Measurements from ENCODE around the gene CYB561. TPM values are rescaled to one million over a fixed set of nuclear protein-coding genes. Genes with fewer than 3 reads are reported as not detected.

Gene CYB561
- total RNA-seq, 1 experiment from 2014 or later = 40.1 TPM

DNA sequence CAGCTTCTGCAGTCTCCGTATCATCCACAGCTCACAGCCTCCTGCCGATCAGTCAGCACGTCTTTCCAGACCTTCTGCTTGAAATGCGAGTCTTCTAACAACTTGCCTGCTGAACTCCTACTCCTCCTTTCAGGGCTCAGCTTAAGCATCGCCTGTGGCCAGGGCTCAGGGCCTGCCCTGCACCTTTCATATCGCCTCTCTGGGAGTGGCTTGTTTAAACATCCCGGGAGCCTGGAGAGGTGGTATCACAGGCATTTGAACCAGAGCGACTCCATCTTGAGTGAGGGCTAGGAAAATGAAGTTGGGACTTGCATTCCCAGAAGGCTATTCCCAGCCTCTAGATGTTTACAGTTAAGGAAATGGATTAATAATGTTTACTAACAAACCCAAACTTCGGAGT lies 13.9 kb upstream of the CYB561 start:
- Histone ChIP-seq H3K27ac (ENCODE audit: low read length) (no peak overlapping the region), H3K9me3 (ENCODE audit: control insufficient read depth, insufficient read depth, low read depth, low read length) (no peaks in the 10 kb centered on the region), H3K27me3 (ENCODE audit: control insufficient read depth, insufficient read depth, low read length) (no peaks in the 10 kb centered on the region), H3K4me3 (ENCODE audit: low read depth in 2 of 2, low read length in 2 of 2) (no peak overlapping the region), H3K4me1 (ENCODE audit: control insufficient read depth, insufficient read depth, low read length) (0 out of 2 replicates have a peak, but pooled peaks cover 4% of the 10 kb centered on the region), H3K36me3 (ENCODE audit: control insufficient read depth, insufficient read depth, low read length) (no peaks in the 10 kb centered on the region)
- ATAC-seq (no peak), DNase-seq (ENCODE audit: low read depth, low spot score) (no peak)
- no TSS peak for BruUV-seq (replicated peaks)
- TF ChIP-seq SIN3A (IDR thresholded peaks at IDR 0.05; ENCODE audit: borderline replicate concordance, insufficient read depth, low read depth, low read length) (no peak), TCF7L2 (IDR thresholded peaks at IDR 0.05; ENCODE audit: low read depth, low read length) (no peak), POLR2AphosphoS5 (IDR thresholded peaks at IDR 0.05; ENCODE audit: low read depth, low read length) (no peak)
- TF ChIP-seq, protein P1, sequence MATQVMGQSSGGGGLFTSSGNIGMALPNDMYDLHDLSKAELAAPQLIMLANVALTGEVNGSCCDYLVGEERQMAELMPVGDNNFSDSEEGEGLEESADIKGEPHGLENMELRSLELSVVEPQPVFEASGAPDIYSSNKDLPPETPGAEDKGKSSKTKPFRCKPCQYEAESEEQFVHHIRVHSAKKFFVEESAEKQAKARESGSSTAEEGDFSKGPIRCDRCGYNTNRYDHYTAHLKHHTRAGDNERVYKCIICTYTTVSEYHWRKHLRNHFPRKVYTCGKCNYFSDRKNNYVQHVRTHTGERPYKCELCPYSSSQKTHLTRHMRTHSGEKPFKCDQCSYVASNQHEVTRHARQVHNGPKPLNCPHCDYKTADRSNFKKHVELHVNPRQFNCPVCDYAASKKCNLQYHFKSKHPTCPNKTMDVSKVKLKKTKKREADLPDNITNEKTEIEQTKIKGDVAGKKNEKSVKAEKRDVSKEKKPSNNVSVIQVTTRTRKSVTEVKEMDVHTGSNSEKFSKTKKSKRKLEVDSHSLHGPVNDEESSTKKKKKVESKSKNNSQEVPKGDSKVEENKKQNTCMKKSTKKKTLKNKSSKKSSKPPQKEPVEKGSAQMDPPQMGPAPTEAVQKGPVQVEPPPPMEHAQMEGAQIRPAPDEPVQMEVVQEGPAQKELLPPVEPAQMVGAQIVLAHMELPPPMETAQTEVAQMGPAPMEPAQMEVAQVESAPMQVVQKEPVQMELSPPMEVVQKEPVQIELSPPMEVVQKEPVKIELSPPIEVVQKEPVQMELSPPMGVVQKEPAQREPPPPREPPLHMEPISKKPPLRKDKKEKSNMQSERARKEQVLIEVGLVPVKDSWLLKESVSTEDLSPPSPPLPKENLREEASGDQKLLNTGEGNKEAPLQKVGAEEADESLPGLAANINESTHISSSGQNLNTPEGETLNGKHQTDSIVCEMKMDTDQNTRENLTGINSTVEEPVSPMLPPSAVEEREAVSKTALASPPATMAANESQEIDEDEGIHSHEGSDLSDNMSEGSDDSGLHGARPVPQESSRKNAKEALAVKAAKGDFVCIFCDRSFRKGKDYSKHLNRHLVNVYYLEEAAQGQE (IDR thresholded peaks at IDR 0.05; ENCODE audit: insufficient read depth in 1 of 2, low read depth in 2 of 2, low read length in 1 of 2) = no peak
- TF ChIP-seq, protein P2, sequence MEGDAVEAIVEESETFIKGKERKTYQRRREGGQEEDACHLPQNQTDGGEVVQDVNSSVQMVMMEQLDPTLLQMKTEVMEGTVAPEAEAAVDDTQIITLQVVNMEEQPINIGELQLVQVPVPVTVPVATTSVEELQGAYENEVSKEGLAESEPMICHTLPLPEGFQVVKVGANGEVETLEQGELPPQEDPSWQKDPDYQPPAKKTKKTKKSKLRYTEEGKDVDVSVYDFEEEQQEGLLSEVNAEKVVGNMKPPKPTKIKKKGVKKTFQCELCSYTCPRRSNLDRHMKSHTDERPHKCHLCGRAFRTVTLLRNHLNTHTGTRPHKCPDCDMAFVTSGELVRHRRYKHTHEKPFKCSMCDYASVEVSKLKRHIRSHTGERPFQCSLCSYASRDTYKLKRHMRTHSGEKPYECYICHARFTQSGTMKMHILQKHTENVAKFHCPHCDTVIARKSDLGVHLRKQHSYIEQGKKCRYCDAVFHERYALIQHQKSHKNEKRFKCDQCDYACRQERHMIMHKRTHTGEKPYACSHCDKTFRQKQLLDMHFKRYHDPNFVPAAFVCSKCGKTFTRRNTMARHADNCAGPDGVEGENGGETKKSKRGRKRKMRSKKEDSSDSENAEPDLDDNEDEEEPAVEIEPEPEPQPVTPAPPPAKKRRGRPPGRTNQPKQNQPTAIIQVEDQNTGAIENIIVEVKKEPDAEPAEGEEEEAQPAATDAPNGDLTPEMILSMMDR (IDR thresholded peaks at IDR 0.05) = no peak
- CTCF ChIA-PET = no interaction called here
- intact Hi-C loops (cut with micrococcal nuclease; ENCODE audit: unreplicated experiment) (no loop called here), in situ Hi-C loops (cut with HindIII; ENCODE audit: low pct_unique_long_range_greater_than_20kb, low sequenced_read_pairs) (no loop called here)
- POLR2A ChIA-PET = no interaction called here

DNA sequence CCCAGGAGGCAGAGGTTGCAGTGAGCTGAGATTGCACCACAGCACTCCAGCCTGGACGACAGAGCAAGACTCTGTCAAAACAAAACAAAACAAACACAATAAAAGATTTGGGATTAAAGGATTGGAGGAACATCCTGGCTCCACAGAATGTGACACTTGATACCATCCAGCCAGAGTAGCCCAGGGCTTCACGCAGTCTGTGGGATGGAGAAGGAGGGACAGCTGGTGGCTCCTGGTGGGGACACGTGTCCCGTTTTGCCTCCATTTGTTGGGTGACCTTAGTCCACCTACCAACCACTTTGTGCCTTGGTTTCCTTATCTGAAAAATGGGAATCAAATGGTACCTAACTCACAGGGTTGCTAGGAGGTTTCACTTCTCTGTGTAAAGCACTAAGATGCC lies 12.4 kb upstream of the CYB561 start:
- CTCF ChIA-PET = no interaction called here
- no peaks in the 10 kb centered on the region for H3K27me3 ChIP-seq (ENCODE audit: control insufficient read depth, insufficient read depth, low read length)
- POLR2A ChIA-PET = no interaction called here
- intact Hi-C loops (cut with micrococcal nuclease; ENCODE audit: unreplicated experiment) (no loop called here), in situ Hi-C loops (cut with HindIII; ENCODE audit: low pct_unique_long_range_greater_than_20kb, low sequenced_read_pairs) (no loop called here)
- H3K36me3 ChIP-seq (ENCODE audit: control insufficient read depth, insufficient read depth, low read length) = no peaks in the 10 kb centered on the region
- DNase-seq (ENCODE audit: low read depth, low spot score) = no peak
- H3K27ac ChIP-seq (ENCODE audit: low read length) = no peak overlapping the region
- H3K4me3 ChIP-seq (ENCODE audit: low read depth in 2 of 2, low read length in 2 of 2) = no peak overlapping the region
- TF ChIP-seq, protein P1 (IDR thresholded peaks at IDR 0.05; ENCODE audit: insufficient read depth in 1 of 2, low read depth in 2 of 2, low read length in 1 of 2) = no peak
- TF ChIP-seq TCF7L2 (IDR thresholded peaks at IDR 0.05; ENCODE audit: low read depth, low read length) (no peak), POLR2AphosphoS5 (IDR thresholded peaks at IDR 0.05; ENCODE audit: low read depth, low read length) (no peak), SIN3A (IDR thresholded peaks at IDR 0.05; ENCODE audit: borderline replicate concordance, insufficient read depth, low read depth, low read length) (no peak)
- TF ChIP-seq, protein P2 (IDR thresholded peaks at IDR 0.05) = no peak
- H3K4me1 ChIP-seq (ENCODE audit: control insufficient read depth, insufficient read depth, low read length) = 0 out of 2 replicates have a peak, but pooled peaks cover 4% of the 10 kb centered on the region
- no peaks in the 10 kb centered on the region for H3K9me3 ChIP-seq (ENCODE audit: control insufficient read depth, insufficient read depth, low read depth, low read length)
- ATAC-seq = no peak
- no TSS peak for BruUV-seq (replicated peaks)

All from Panc1 (cell line).